Uterus (tissue), 2 donors: Measurements from ENCODE around the gene CRLF1.

ENCODE experiments used
- POLR2A ChIP-seq, 2 donors: fragments of 450-650 bp; IDR thresholded peaks; one replicate each; pipeline ENCODE4 v1.6.1; 2016; ENCODE audit warnings: antibody characterized with exemption in 2 of 2, mild to moderate bottlenecking in 1 of 2, moderate library complexity in 1 of 2
- TF ChIP-seq, protein P1 (sequence below), 4 experiments: fragments of 200-600 bp in 2 of 4; fragments of 450-650 bp in 2 of 4; sonication (generic) in 2 of 4; IDR thresholded peaks; one replicate each; pipeline ENCODE4 v1.5.1; 2016 to 2019; ENCODE audit warnings: antibody characterized with exemption in 4 of 4, mild to moderate bottlenecking in 2 of 4, moderate library complexity in 1 of 4

DNA sequence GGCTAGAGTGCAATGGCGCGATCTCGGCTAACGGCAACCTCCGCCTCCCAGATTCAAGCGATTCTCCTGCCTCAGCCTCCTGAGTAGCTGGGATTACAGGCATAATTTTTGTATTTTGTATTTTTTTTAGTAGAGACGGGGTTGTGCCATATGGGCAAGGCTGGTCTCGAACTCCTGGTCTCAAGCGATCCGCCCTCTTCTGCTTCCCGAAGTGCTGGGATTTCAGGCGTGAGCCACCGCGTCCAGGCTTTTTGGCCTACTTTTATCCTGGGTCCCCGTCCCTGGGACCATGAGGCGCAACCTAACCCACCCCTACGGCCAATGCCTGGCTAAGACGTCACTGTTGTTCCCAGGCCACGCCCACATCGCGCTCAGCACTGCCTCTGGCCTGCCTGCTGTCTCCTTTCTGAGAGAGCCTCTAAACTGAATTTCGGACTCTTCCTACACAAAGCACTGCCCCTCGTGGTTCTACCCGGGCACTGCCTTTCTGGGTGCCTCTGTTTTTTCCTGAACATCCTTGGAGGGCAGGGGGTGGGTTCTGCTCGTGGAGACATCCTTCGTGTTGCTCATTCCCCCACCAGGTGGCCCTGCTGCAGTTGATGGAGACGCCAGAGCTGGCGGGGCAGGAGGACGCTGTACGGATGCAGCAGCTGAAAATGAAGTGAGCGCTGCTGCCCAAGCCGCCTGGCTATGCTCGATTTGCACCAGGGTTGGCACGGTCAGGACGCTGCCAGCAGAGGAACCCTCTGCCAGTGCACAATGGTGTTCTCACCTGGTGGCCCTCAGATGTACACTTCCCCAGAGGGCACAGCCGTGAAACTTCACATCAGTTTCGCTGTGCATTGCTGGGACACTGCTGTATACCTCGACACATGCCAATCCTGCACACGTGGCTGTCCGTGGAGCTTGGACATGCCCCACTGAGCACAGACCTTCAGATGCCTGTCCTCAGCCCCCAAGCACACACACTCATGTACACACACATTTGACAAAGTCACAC lies 16.0 kb downstream of the CRLF1 start:
- TF ChIP-seq, protein P1, sequence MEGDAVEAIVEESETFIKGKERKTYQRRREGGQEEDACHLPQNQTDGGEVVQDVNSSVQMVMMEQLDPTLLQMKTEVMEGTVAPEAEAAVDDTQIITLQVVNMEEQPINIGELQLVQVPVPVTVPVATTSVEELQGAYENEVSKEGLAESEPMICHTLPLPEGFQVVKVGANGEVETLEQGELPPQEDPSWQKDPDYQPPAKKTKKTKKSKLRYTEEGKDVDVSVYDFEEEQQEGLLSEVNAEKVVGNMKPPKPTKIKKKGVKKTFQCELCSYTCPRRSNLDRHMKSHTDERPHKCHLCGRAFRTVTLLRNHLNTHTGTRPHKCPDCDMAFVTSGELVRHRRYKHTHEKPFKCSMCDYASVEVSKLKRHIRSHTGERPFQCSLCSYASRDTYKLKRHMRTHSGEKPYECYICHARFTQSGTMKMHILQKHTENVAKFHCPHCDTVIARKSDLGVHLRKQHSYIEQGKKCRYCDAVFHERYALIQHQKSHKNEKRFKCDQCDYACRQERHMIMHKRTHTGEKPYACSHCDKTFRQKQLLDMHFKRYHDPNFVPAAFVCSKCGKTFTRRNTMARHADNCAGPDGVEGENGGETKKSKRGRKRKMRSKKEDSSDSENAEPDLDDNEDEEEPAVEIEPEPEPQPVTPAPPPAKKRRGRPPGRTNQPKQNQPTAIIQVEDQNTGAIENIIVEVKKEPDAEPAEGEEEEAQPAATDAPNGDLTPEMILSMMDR (IDR thresholded peaks at IDR 0.05) = no peak
- no peak for TF ChIP-seq POLR2A (IDR thresholded peaks at IDR 0.05)
